ENCODE results near the gene GMPPA. TPM values are rescaled to one million over a fixed set of nuclear protein-coding genes. Genes with fewer than 3 reads are reported as not detected.
A peak's percentile ranks its signal among the peaks of the same experiment; 100 is the strongest.

Gene GMPPA
- total RNA-seq, 2 donors from 2014 or later: 36.9 to 38.2 TPM

- Histone ChIP-seq H3K36me3 (ENCODE audit: control insufficient read depth, insufficient read depth, low read length) (no peaks in the 10 kb centered on the region), H3K4me1 (ENCODE audit: control insufficient read depth, insufficient read depth, low read length) (peaks cover 9% of the 10 kb centered on the region), H3K9me3 (ENCODE audit: control insufficient read depth, low read length) (no peaks in the 10 kb centered on the region), H3K4me3 (ENCODE audit: low read length) (no peak overlapping the region), H3K27me3 (ENCODE audit: control insufficient read depth, insufficient read depth, low read length, poor library complexity, severe bottlenecking) (no peaks in the 10 kb centered on the region), H3K9ac (ENCODE audit: extremely low read depth, low read length, poor library complexity, severe bottlenecking) (no peak overlapping the region), H3K27ac (ENCODE audit: low read depth, low read length) (no peak overlapping the region)
- peaks cover 6% of the 10 kb centered on the region for H3K27me3 Mint-ChIP-seq (ENCODE audit: insufficient read depth)
- peaks cover 12% of the 10 kb centered on the region for H3K4me1 Mint-ChIP-seq
- no peak for DNase-seq
- peak overlapping the region; percentile 23 for H3K4me3 Mint-ChIP-seq
- H3K36me3 Mint-ChIP-seq (ENCODE audit: low read depth): peaks cover 2% of the 10 kb centered on the region
- H3K27ac Mint-ChIP-seq: no peak overlapping the region
- WGBS, 2 experiments (ENCODE audit: insufficient coverage in 1 of 2, insufficient read length in 1 of 2): 71 to 91% methylated on average over 4 to 14 of the region's 14 CpGs
- no peaks in the 10 kb centered on the region for H3K9me3 Mint-ChIP-seq
- no peak for TF ChIP-seq CTCF (conservative IDR thresholded peaks at IDR 0.05)
These were observed 37.0 kb upstream of the GMPPA start for GRCh38 chr2:219461669-219462068.

GRCh38 chr2:219462349-219462748, 36.3 kb upstream of the GMPPA start:
- no peak overlapping the region for H3K4me3 ChIP-seq (ENCODE audit: low read length)
- H3K27ac ChIP-seq (ENCODE audit: low read depth, low read length): no peak overlapping the region
- H3K36me3 ChIP-seq (ENCODE audit: control insufficient read depth, insufficient read depth, low read length): no peaks in the 10 kb centered on the region
- peaks cover 9% of the 10 kb centered on the region for H3K4me1 ChIP-seq (ENCODE audit: control insufficient read depth, insufficient read depth, low read length)
- Mint-ChIP-seq H3K27me3 (ENCODE audit: insufficient read depth) (peaks cover 4% of the 10 kb centered on the region), H3K9me3 (no peaks in the 10 kb centered on the region), H3K4me3 (no peak overlapping the region), H3K36me3 (ENCODE audit: low read depth) (peaks cover 4% of the 10 kb centered on the region), H3K27ac (no peak overlapping the region), H3K4me1 (peaks cover 12% of the 10 kb centered on the region)
- no peak overlapping the region for H3K9ac ChIP-seq (ENCODE audit: extremely low read depth, low read length, poor library complexity, severe bottlenecking)
- TF ChIP-seq CTCF (conservative IDR thresholded peaks at IDR 0.05): no peak
- no peaks in the 10 kb centered on the region for H3K9me3 ChIP-seq (ENCODE audit: control insufficient read depth, low read length)
- 83 to 85% methylated on average over 8 to 9 of the region's 9 CpGs for WGBS, 2 experiments (ENCODE audit: insufficient coverage in 1 of 2, insufficient read length in 1 of 2)
- no peak for DNase-seq
- no peaks in the 10 kb centered on the region for H3K27me3 ChIP-seq (ENCODE audit: control insufficient read depth, insufficient read depth, low read length, poor library complexity, severe bottlenecking)

- Mint-ChIP-seq H3K36me3 (ENCODE audit: low read depth) (peaks cover 4% of the 10 kb centered on the region), H3K27ac (no peak overlapping the region), H3K27me3 (ENCODE audit: insufficient read depth) (no peaks in the 10 kb centered on the region), H3K9me3 (no peaks in the 10 kb centered on the region), H3K4me1 (peaks cover 12% of the 10 kb centered on the region), H3K4me3 (no peak overlapping the region)
- DNase-seq: no peak
- no peak overlapping the region for H3K27ac ChIP-seq (ENCODE audit: low read depth, low read length)
- H3K27me3 ChIP-seq (ENCODE audit: control insufficient read depth, insufficient read depth, low read length, poor library complexity, severe bottlenecking): no peaks in the 10 kb centered on the region
- H3K9ac ChIP-seq (ENCODE audit: extremely low read depth, low read length, poor library complexity, severe bottlenecking): no peak overlapping the region
- no peaks in the 10 kb centered on the region for H3K9me3 ChIP-seq (ENCODE audit: control insufficient read depth, low read length)
- 92 to 94% methylated on average over 17 to 21 of the region's 21 CpGs for WGBS, 2 experiments (ENCODE audit: insufficient coverage in 1 of 2, insufficient read length in 1 of 2)
- H3K4me3 ChIP-seq (ENCODE audit: low read length): no peak overlapping the region
- peaks cover 9% of the 10 kb centered on the region for H3K4me1 ChIP-seq (ENCODE audit: control insufficient read depth, insufficient read depth, low read length)
- peak; percentile 31 for TF ChIP-seq CTCF (conservative IDR thresholded peaks at IDR 0.05)
- H3K36me3 ChIP-seq (ENCODE audit: control insufficient read depth, insufficient read depth, low read length): no peaks in the 10 kb centered on the region
These were observed 34.2 kb upstream of the GMPPA start for GRCh38 chr2:219464286-219465032.

All from endodermal cell (in vitro differentiated cells).